Spleen (tissue), 7 donors: ENCODE measurements around the gene DPF3.

ENCODE experiments used
- POLR2A ChIP-seq, 3 donors: fragments of 450-650 bp; IDR thresholded peaks; one replicate each; pipeline ENCODE4 v1.5.1; 2017; ENCODE audit warnings: antibody characterized with exemption in 3 of 3, mild to moderate bottlenecking in 1 of 3
- POLR2AphosphoS5 ChIP-seq, 3 donors: sonication (generic); formaldehyde crosslinking; IDR thresholded peaks; one replicate each; pipeline ENCODE4 v1.5.1; 2017; ENCODE audit warnings: antibody characterized with exemption in 3 of 3
- TF ChIP-seq, protein P1 (sequence below), 11 experiments: fragments of 200-600 bp in 7 of 11; fragments of 450-650 bp in 4 of 11; sonication (generic) in 4 of 11; IDR thresholded peaks in 8 of 11; conservative IDR thresholded peaks in 3 of 11; 1 replicate in 7 of 11; 2 replicates in 4 of 11; pipeline versions ENCODE4 v1.4.0 to v1.8.0; 2016 to 2021; ENCODE audit warnings: antibody characterized with exemption in 11 of 11, inconsistent platforms in 4 of 11, mild to moderate bottlenecking in 1 of 11
- donor health status: DM: no; HTN: no; CAD: no; lungs with moderate emphysema.
- donor health status: DM: no; HTN: no; CAD: no.
- donor health status: DM: no; HTN: no; CAD: no.

DNA sequence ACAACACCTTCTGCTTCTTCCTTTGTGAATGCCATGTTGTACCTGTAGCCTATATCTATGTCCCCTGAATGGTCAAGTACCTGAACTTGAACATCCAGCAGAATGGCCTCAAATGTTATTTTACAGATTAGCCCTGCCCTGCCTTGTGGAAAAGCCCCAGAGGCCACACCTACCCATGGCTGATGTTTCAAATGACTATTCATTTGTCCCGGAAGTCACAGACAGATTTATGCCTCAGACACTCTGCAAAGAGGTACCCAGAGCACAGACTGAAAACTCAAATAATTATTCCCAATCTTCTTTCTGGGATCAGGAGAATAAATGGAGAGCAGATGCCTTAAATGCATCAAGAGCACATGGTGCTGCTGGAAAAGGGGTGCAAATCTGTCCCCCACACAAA, 13.0 kb upstream of the DPF3 start:
- TF ChIP-seq POLR2A (IDR thresholded peaks at IDR 0.05) (no peak), POLR2AphosphoS5 (IDR thresholded peaks at IDR 0.05) (no peak)
- TF ChIP-seq, protein P1, sequence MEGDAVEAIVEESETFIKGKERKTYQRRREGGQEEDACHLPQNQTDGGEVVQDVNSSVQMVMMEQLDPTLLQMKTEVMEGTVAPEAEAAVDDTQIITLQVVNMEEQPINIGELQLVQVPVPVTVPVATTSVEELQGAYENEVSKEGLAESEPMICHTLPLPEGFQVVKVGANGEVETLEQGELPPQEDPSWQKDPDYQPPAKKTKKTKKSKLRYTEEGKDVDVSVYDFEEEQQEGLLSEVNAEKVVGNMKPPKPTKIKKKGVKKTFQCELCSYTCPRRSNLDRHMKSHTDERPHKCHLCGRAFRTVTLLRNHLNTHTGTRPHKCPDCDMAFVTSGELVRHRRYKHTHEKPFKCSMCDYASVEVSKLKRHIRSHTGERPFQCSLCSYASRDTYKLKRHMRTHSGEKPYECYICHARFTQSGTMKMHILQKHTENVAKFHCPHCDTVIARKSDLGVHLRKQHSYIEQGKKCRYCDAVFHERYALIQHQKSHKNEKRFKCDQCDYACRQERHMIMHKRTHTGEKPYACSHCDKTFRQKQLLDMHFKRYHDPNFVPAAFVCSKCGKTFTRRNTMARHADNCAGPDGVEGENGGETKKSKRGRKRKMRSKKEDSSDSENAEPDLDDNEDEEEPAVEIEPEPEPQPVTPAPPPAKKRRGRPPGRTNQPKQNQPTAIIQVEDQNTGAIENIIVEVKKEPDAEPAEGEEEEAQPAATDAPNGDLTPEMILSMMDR (IDR thresholded peaks at IDR 0.05 in 8 of 11, conservative IDR thresholded peaks at IDR 0.05 in 3 of 11), result no peak
